ENCODE measurements around the gene C1orf210.

DNA sequence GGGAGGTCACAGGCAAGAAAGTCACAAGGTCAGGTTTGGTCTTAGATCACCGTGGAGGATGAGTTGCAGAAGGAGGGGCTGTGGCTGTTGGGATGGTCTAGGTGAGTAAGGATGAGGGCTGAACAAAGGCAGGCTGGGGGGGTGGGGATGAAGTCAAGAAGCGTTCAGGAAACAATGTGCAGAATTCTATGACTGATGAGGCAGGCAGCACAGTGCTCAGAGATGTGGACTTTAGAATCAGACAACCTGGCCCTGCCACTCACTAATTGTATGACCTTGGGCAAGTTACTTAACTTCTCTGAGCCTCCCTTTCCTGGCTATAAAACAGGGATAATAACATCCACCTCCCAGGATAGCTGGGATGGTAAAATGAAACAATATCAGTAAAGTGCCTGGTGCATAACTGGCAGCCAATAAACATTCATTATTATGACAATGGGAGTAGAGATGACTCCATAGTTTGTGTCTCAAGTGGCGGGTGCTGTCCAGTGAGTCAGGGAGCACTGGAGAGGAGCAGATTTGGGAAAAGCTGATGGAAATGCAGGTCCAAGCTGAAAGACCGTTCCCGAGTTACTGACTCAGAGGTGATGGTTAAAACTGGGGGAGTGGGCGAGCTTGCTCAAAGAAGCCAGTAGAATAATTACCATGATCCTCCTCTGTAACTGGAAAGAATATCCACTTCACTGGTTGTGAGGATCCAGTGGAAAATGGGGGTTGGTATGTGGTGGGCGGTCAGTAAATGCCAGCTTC lies 17.5 kb upstream of the C1orf210 start:
- TF ChIP-seq, protein P1, sequence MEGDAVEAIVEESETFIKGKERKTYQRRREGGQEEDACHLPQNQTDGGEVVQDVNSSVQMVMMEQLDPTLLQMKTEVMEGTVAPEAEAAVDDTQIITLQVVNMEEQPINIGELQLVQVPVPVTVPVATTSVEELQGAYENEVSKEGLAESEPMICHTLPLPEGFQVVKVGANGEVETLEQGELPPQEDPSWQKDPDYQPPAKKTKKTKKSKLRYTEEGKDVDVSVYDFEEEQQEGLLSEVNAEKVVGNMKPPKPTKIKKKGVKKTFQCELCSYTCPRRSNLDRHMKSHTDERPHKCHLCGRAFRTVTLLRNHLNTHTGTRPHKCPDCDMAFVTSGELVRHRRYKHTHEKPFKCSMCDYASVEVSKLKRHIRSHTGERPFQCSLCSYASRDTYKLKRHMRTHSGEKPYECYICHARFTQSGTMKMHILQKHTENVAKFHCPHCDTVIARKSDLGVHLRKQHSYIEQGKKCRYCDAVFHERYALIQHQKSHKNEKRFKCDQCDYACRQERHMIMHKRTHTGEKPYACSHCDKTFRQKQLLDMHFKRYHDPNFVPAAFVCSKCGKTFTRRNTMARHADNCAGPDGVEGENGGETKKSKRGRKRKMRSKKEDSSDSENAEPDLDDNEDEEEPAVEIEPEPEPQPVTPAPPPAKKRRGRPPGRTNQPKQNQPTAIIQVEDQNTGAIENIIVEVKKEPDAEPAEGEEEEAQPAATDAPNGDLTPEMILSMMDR (IDR thresholded peaks at IDR 0.05): no peak
- TF ChIP-seq POLR2AphosphoS5 (IDR thresholded peaks at IDR 0.05; ENCODE audit: insufficient read depth in 1 of 2, low read depth in 1 of 2) (no peak), POLR2A (IDR thresholded peaks at IDR 0.05) (no peak)
